Smooth muscle cell (in vitro differentiated cells): ENCODE results near the gene KCNMB4. TPM values are rescaled to one million over a fixed set of nuclear protein-coding genes. Genes with fewer than 3 reads are reported as not detected.

Source experiments
- DNase-seq: peaks from one replicate; lab custom pipeline; 2025; ENCODE audit not compliant: unreplicated experiment; lab: John Stamatoyannopoulos, UW
- H2AFZ ChIP-seq: fragments of 200-600 bp; sonication (generic); 2 replicates; pipeline ENCODE4 v1.6.0; 2016; ENCODE audit warnings: antibody characterized with exemption, low read depth, mild to moderate bottlenecking
- H3F3A ChIP-seq: fragments of 200-600 bp; sonication (generic); 2 replicates; pipeline ENCODE4 v1.6.0; 2017; ENCODE audit warnings: antibody characterized with exemption, low read depth
- H3K27ac ChIP-seq: fragments of 200-600 bp; sonication (generic); 2 replicates; pipeline ENCODE4 v1.5.1; 2016; ENCODE audit warnings: low read depth, mild to moderate bottlenecking
- H3K27me3 ChIP-seq: fragments of 200-600 bp; sonication (generic); 2 replicates; pipeline ENCODE4 v1.6.1; 2016; ENCODE audit warnings: low read depth, mild to moderate bottlenecking
- H3K36me3 ChIP-seq: fragments of 200-600 bp; sonication (generic); 2 replicates; pipeline ENCODE4 v1.5.1; 2016; ENCODE audit warnings: low read depth
- H3K4me1 ChIP-seq: fragments of 200-600 bp; sonication (generic); 2 replicates; pipeline ENCODE4 v1.5.1; 2016; ENCODE audit warnings: low read depth
- H3K4me2 ChIP-seq: fragments of 200-600 bp; sonication (generic); 2 replicates; pipeline ENCODE4 v1.6.0; 2016; ENCODE audit warnings: mild to moderate bottlenecking
- H3K4me3 ChIP-seq: fragments of 200-600 bp; sonication (generic); 2 replicates; pipeline ENCODE4 v1.5.1; 2016; ENCODE audit warnings: mild to moderate bottlenecking
- H3K79me2 ChIP-seq: fragments of 200-600 bp; sonication (generic); 2 replicates; pipeline ENCODE4 v1.6.0; 2016; ENCODE audit warnings: low read depth, mild to moderate bottlenecking
- H3K9ac ChIP-seq: fragments of 200-600 bp; sonication (generic); 2 replicates; pipeline ENCODE4 v1.6.0; 2016; ENCODE audit warnings: low read depth
- H3K9me3 ChIP-seq: fragments of 200-600 bp; sonication (generic); replicated peaks from 2 replicates; pipeline ENCODE4 v1.5.1; 2016; ENCODE audit warnings: low read depth
- H4K20me1 ChIP-seq: fragments of 200-600 bp; sonication (generic); 2 replicates; pipeline ENCODE4 v1.6.0; 2016; ENCODE audit warnings: low read depth
- WGBS: methylation state at CpG from one replicate; pipeline ENCODE4 v1.1.7; 2016; ENCODE audit warnings: low lambda C conversion rate; 5-methylcytosine and 5-hydroxymethylcytosine counted together
- polyA plus RNA-seq: library from polyadenylated mRNA; unstranded; fragments of >200 nt; fragmentation: Nextera tagmentation; extraction: Ambion mirVana; gene quantifications from 2 replicates; pipeline ENCODE4 v1.2.1, GENCODE V29; 2016
- total RNA-seq: library from RNA; depleted of rRNA; stranded (reverse); fragments of >200 nt; gene quantifications from 2 replicates; pipeline ENCODE4 v1.2.3, GENCODE V29; 2014
- TF ChIP-seq, protein P1 (sequence below): fragments of 200-600 bp; sonication (generic); IDR thresholded peaks from 2 replicates; pipeline ENCODE4 v1.5.1; 2017; ENCODE audit warnings: borderline replicate concordance, mild to moderate bottlenecking, antibody characterized with exemption; ENCODE audit not compliant: insufficient read depth, poor library complexity, severe bottlenecking

Gene KCNMB4
- total and polyA plus RNA-seq, 2 experiments from 2014 or later, result 8.5 to 8.9 TPM

DNA sequence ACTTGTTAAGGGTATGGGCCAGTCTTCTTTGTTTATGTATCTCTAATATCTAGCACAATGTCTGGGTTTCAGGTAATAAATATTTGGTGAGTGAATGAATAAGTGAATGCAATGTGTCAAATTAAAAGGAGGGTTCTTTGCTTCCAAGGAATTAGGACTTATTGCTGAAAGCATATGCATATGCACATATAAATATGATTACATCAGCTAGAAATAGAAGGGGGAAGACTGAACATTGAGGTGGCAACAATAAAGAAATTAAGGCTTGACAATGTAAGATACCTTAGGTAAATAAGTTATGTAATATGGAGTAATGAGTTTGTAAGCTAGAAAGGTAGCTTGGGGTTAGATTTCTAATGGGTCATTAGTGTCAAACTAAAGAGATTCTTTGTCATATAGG lies 37.7 kb downstream of the KCNMB4 start:
- no peaks in the 10 kb centered on the region for H3K27me3 ChIP-seq
- H3K4me2 ChIP-seq, result no peak overlapping the region
- no peaks in the 10 kb centered on the region for H3K4me1 ChIP-seq
- H2AFZ ChIP-seq, result no peak overlapping the region
- TF ChIP-seq, protein P1, sequence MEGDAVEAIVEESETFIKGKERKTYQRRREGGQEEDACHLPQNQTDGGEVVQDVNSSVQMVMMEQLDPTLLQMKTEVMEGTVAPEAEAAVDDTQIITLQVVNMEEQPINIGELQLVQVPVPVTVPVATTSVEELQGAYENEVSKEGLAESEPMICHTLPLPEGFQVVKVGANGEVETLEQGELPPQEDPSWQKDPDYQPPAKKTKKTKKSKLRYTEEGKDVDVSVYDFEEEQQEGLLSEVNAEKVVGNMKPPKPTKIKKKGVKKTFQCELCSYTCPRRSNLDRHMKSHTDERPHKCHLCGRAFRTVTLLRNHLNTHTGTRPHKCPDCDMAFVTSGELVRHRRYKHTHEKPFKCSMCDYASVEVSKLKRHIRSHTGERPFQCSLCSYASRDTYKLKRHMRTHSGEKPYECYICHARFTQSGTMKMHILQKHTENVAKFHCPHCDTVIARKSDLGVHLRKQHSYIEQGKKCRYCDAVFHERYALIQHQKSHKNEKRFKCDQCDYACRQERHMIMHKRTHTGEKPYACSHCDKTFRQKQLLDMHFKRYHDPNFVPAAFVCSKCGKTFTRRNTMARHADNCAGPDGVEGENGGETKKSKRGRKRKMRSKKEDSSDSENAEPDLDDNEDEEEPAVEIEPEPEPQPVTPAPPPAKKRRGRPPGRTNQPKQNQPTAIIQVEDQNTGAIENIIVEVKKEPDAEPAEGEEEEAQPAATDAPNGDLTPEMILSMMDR, result no peak
- DNase-seq, result no peak
- H4K20me1 ChIP-seq, result no peaks in the 10 kb centered on the region
- H3K79me2 ChIP-seq, result no peaks in the 10 kb centered on the region
- no peaks in the 10 kb centered on the region for H3F3A ChIP-seq
- H3K4me3 ChIP-seq, result no peak overlapping the region
- no peak overlapping the region for H3K27ac ChIP-seq
- no peaks in the 10 kb centered on the region for H3K36me3 ChIP-seq
- no peaks in the 10 kb centered on the region for H3K9me3 ChIP-seq
- no peak overlapping the region for H3K9ac ChIP-seq

DNA sequence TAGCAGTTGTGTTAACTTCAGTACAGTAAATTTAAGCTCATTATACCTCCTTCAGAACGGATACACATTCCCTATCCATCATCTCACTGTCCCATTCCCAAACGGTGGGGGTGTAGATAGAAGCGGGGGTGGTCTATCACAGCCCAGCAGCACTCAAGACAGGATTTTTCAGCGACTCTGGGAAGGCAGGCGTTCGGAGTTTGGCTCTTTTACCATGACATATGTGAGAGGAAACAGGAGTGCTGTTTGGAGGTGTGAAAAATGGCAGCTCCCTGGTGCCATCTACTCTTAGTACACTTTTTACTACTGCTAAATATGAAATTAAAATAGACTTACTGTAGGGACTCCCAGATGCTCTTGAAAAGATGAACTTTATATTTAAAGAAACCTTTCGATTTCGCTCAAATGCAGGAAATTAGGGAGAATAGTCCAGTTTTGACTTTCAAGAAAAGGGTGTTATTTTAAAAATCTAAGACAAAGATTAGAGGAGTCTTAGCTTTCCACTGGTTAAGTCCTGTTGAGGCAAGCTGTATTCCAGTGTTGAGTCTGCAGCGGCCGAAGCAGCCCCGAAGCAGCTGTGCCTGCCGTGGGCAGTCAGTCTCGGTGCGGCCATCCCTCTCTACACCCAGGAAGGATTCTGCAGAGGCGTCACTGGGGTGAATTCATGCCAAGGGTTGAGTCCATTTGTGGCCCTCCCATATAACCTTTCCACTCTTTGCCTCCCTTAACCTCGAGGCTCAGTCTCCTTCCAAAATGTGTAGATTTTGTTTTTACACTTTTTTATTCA lies 42.1 kb downstream of the KCNMB4 start:
- Histone ChIP-seq H3K27me3 (no peaks in the 10 kb centered on the region), H3K27ac (no peak overlapping the region), H3K4me3 (no peak overlapping the region), H3K79me2 (no peaks in the 10 kb centered on the region), H3K9me3 (no peaks in the 10 kb centered on the region), H3K4me2 (no peak overlapping the region), H2AFZ (no peak overlapping the region), H3K36me3 (no peaks in the 10 kb centered on the region), H3K9ac (no peak overlapping the region), H3F3A (no peaks in the 10 kb centered on the region), H4K20me1 (no peaks in the 10 kb centered on the region), H3K4me1 (no peaks in the 10 kb centered on the region)
- 88% methylated on average over 16 of the region's 16 CpGs for WGBS
- TF ChIP-seq, protein P1, result no peak
- no peak for DNase-seq

DNA sequence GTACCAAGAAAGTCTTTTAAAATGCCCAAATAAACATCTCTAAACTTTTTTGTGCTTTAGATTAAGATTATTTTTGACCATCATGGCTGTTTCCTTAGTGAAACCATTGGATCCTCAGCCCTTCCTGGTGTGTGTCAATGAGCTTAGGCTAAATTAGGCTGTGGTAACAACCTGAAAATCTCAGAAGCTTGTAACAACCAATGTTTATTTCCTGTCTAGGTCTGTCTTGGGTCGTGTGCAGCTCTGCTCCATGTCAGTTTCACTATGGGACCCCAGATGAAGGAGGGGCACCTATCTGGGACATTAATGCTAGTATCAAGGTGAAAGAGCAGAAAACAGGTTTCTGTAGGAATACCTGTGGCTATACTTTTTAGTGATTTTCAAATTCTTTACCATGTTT lies 49.9 kb downstream of the KCNMB4 start:
- no peak overlapping the region for H3K4me3 ChIP-seq
- no peaks in the 10 kb centered on the region for H3K9me3 ChIP-seq
- H3K9ac ChIP-seq, result no peak overlapping the region
- no peaks in the 10 kb centered on the region for H4K20me1 ChIP-seq
- WGBS, result 39% methylated on average over 1 of the region's 1 CpG
- H3K27me3 ChIP-seq, result no peaks in the 10 kb centered on the region
- no peak overlapping the region for H3K4me2 ChIP-seq
- H3K36me3 ChIP-seq, result no peaks in the 10 kb centered on the region
- H3K79me2 ChIP-seq, result no peaks in the 10 kb centered on the region
- no peaks in the 10 kb centered on the region for H3F3A ChIP-seq
- H3K4me1 ChIP-seq, result no peaks in the 10 kb centered on the region
- DNase-seq, result no peak
- H2AFZ ChIP-seq, result no peak overlapping the region
- H3K27ac ChIP-seq, result no peak overlapping the region
- TF ChIP-seq, protein P1, result no peak

DNA sequence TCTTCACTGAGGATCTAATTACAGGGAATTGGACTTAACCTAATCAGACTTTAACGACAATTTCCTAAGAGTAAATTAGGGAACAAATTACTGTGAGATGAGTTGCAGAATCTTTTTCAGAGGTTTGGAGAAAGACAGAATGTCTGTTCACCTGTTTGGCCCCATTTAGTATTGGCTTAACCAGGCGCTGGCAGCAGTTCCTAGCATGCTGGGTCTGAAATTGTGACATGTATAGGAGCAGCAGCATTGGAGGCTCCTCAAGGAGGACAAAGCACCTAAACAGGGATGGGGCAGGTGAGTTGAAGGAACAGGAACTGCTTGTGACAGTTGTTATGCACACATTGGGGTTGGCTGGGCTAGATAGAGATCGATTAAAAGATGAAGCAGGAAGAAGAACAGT lies 51.0 kb downstream of the KCNMB4 start:
- Histone ChIP-seq H3K4me1 (no peaks in the 10 kb centered on the region), H3K9ac (no peak overlapping the region), H3K36me3 (no peaks in the 10 kb centered on the region), H3K4me3 (no peak overlapping the region), H3K27me3 (no peaks in the 10 kb centered on the region), H3K27ac (no peak overlapping the region), H3K79me2 (no peaks in the 10 kb centered on the region), H3K4me2 (no peak overlapping the region), H3F3A (no peaks in the 10 kb centered on the region), H4K20me1 (no peaks in the 10 kb centered on the region), H3K9me3 (no peaks in the 10 kb centered on the region), H2AFZ (no peak overlapping the region)
- TF ChIP-seq, protein P1, result no peak
- 94% methylated on average over 3 of the region's 3 CpGs for WGBS
- DNase-seq, result no peak
